ENCODE data around the gene HAO1.
"Not testable (repeated sequence)": the region's sequence is repeated elsewhere in the genome, so short reads cannot be mapped to it uniquely, and the experiment has no call there.

HAO1 gene

DNA sequence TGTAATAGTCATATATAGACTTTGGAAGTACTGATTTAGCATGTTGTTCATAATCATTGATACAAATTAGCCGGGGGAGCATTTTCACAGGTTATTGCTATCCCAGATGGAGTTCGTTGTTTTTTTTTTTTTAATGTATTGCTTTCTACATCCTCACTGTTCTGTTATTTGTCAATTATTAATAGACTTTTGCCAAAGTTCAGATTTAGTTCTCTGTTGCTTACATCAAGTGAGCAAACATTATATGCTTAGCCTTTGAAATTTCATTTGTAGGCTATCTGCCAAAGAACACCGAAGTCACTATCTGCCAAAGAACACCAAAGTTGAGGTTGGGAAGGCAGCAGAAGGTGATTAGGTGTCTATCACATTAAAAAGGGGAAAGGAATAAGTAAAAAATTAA, at the start of gene HAO1:
Gene HAO1 (minus strand): TSS at position 118 of the 400 bp plus-strand sequence. CDS start 36 bp downstream, at position 82.
- H3K4me3 Mint-ChIP-seq: no peak within 1 kb of the TSS
- no peaks in the 10 kb centered on the region for H3K4me1 Mint-ChIP-seq
- H3K36me3 Mint-ChIP-seq (ENCODE audit: low read depth): no peaks in the 10 kb centered on the region
- H3K9me3 Mint-ChIP-seq: no peaks in the 10 kb centered on the region
- DNase-seq (no peak), ATAC-seq (no peak)
- peaks cover 10% of the 10 kb centered on the region for H3K27me3 Mint-ChIP-seq
- H3K27ac Mint-ChIP-seq: no peak within 1 kb of the TSS

DNA sequence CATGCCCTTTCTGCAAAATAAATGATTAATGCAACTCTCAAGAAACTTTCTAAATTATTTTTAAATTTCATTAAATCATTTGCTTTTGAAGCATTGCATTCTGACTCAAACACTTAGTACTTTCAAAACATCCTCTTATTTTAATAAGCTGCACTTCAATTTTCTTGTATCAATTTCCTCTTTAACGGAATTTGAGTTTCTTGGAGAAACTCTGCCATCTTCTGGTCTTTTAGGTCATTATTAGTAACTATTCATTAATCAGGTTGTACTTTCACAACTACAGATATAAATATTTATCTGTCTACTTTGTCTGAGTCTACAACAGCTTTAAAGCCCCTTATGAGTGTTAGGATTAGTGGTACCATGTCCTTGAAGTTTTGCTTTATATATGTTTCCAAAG, 49.1 kb upstream of the HAO1 start:
- Mint-ChIP-seq H3K36me3 (ENCODE audit: low read depth) (peaks cover 15% of the 10 kb centered on the region), H3K4me1 (no peaks in the 10 kb centered on the region), H3K4me3 (no peak overlapping the region), H3K27me3 (no peaks in the 10 kb centered on the region), H3K9me3 (peaks cover 10% of the 10 kb centered on the region), H3K27ac (no peak overlapping the region)
- no peak for DNase-seq
- ATAC-seq: no peak

DNA sequence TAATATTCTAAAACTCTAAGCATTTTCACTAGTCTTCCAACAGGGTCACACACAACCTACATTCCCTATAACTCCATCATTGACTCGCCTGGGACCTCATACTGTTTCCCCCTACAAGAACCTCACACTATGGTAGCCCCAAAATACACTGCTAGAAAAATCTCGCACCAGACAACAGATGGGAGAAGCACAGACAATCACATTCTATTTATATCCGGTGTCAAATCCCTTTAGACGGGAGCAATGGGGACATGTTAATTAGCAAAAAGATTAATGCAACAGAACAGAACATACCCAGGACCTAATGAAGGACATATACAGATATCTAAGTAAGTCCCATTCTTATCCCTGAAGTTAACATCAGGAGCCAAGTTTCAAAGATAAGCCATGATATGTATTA, 45.7 kb upstream of the HAO1 start:
- no peaks in the 10 kb centered on the region for H3K27me3 Mint-ChIP-seq
- no peak overlapping the region for H3K4me3 Mint-ChIP-seq
- H3K4me1 Mint-ChIP-seq: peaks cover 2% of the 10 kb centered on the region
- H3K36me3 Mint-ChIP-seq (ENCODE audit: low read depth): peaks cover 18% of the 10 kb centered on the region
- ATAC-seq (no peak), DNase-seq (no peak)
- no peaks in the 10 kb centered on the region for H3K9me3 Mint-ChIP-seq
- H3K27ac Mint-ChIP-seq: no peak overlapping the region

DNA sequence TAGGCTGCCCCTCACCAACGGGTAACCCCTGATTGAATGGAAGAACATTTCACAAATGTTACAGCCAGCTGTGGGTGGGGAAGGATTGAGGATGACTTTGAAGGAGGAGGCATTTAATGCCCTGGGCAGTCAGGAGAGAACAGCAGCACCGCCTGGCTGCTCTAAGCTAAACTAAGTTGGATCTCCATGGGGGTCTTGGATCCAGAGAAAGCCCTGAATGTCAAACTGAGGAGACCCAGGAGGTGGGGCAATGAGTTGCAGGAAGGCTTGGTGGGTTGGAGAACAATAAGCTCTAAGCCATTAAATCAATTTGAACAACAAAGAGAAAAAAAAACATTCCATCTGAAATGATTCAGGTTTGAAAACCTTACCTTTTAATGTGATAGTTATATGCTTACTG, 43.9 kb upstream of the HAO1 start:
- Mint-ChIP-seq H3K4me1 (peaks cover 9% of the 10 kb centered on the region), H3K27ac (no peak overlapping the region), H3K27me3 (no peaks in the 10 kb centered on the region), H3K4me3 (no peak overlapping the region), H3K9me3 (no peaks in the 10 kb centered on the region), H3K36me3 (ENCODE audit: low read depth) (peaks cover 20% of the 10 kb centered on the region)
- ATAC-seq: no peak
- DNase-seq: no peak

DNA sequence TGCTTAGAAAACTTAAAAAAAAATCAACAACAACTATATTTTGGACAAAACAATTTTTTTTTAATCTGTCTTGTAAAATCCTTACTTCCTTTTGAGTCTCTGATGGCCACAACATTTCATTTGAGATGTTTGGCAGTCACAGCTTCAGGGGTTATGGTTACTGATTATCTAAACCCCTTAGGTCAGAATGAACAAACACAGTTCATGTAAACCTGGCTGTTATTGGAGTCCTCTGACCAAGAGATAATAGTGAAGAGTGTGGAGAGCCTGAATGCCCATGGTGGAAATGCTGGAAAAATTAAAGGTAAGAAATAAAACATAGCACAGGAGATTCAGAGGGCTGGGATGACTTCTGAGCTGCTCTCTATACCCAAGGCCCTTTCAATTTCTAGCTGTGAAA, 41.1 kb upstream of the HAO1 start:
- no peak overlapping the region for H3K27ac Mint-ChIP-seq
- no peaks in the 10 kb centered on the region for H3K27me3 Mint-ChIP-seq
- peaks cover 17% of the 10 kb centered on the region for H3K36me3 Mint-ChIP-seq (ENCODE audit: low read depth)
- peaks cover 9% of the 10 kb centered on the region for H3K4me1 Mint-ChIP-seq
- DNase-seq (no peak), ATAC-seq (no peak)
- no peaks in the 10 kb centered on the region for H3K9me3 Mint-ChIP-seq
- no peak overlapping the region for H3K4me3 Mint-ChIP-seq

DNA sequence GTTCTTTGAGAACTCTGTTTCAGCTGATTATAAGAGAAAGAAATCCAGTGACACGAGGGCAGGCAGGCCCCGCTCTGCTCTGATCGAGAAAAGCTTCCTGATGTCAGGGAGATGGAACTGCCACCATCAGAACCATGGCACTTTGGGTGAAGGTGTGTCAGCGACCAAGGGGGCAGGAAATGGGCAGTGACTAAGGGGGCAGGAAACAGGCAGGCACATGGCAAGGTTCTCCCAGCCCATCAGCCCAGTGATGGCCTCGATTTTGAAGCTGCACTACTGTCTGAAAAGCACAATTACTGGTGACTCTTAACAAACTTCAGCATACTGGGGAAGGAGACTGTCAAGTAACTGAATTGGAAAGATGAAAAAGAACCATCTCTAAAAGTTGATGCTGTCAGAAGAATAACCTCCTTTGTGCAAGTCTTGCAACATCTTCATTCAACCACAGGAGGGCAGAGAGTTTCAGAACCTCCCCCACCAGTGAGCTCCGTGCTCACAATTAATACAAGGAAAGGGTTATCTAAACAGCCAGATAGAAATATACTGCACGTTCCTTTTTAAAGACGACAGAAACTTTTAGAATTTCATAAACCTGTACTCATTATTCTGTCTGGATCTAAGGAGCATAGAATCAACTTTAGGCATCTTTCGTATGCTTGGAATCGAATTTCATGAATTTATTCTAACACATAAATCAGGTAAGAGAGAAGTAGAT, 40.2 kb upstream of the HAO1 start:
- H3K9me3 Mint-ChIP-seq: no peaks in the 10 kb centered on the region
- DNase-seq (peak; percentile 9), ATAC-seq (peak; percentile 73)
- H3K36me3 Mint-ChIP-seq (ENCODE audit: low read depth): peaks cover 17% of the 10 kb centered on the region
- H3K27ac Mint-ChIP-seq: peak overlapping the region; percentile 65
- H3K4me1 Mint-ChIP-seq: peaks cover 9% of the 10 kb centered on the region
- H3K4me3 Mint-ChIP-seq: no peak overlapping the region
- H3K27me3 Mint-ChIP-seq: no peaks in the 10 kb centered on the region

DNA sequence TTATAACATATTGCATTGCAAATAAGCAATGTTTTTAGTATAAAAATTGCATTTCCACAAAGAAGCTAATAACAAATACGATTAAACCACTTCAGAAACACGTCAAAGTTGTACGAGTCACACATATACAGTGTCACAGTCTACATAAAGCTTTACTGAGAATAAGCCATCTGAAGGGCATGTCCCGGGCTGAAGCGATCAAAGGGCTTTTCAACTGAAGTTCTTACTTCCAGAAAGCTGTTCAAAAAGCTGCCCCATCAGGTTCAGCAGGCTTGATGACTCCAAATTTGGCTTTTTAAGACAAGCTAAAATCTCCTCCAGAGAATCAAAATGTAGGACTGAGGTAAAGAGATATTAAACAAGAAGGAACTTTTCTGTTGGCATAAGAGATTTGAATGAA, 37.5 kb upstream of the HAO1 start:
- Mint-ChIP-seq H3K27me3 (no peaks in the 10 kb centered on the region), H3K9me3 (no peaks in the 10 kb centered on the region), H3K36me3 (ENCODE audit: low read depth) (peaks cover 17% of the 10 kb centered on the region), H3K4me3 (no peak overlapping the region), H3K4me1 (peaks cover 9% of the 10 kb centered on the region), H3K27ac (no peak overlapping the region)
- no peak for ATAC-seq
- DNase-seq: no peak

DNA sequence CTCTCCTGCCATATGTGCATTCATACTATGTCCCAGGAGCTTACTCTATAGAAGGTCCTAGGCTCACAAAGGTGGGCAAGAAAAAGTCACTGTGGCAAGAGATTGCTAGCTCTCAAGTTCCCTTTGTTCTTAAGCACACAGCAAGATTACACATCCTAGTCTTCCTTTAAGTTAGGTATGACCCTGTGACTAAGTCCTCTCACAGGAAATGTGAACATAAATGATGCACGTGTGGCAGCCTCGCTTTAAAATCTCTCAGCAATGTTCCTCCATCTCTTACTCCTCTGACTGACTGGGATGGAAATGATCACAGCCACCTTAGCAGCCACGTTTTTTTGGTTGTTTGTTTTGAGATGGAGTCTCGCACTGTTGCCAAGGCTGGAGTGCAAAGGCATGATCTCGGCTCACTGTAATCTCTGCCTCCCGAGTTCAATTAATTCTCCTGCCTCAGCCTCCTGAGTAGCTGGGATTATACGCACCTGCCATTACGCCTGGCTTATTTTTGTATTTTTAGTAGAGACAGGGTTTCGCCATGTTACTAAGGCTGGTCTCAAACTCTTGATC, 35.7 kb upstream of the HAO1 start:
- Mint-ChIP-seq H3K36me3 (ENCODE audit: low read depth) (peaks cover 5% of the 10 kb centered on the region), H3K9me3 (no peaks in the 10 kb centered on the region), H3K4me3 (no peak overlapping the region), H3K27ac (no peak overlapping the region), H3K27me3 (no peaks in the 10 kb centered on the region), H3K4me1 (peaks cover 8% of the 10 kb centered on the region)
- ATAC-seq (no peak), DNase-seq (no peak)

DNA sequence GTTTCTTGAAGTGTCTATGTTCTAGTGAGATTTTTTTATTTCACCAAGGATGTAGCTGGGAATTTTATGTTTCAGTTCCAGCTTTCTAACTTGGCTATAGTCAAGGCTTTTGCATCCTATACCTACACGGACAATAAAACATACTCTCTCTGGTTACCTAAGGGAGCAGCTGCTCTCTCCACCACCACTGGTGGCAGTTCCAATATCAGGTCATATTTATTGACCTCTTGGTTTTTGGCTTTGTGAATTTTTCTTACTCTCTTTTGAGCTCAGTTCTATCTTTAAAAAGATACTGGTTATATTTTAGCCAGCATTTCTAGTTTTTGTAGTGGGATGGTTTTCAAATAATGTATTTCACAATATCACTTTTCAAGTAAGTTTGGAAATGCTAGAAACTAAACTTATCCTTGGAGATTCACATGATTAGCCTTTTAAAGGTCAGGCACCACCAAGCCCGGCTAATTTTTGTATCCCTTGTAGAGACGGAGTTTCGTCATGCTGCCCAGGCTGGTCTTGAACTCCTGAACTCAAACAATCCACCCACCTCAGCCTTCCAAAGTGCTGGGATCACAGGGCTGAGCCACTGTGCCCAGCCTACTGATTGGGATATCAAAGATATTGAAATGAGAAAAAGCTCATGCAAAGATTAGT, 34.7 kb upstream of the HAO1 start:
- Mint-ChIP-seq H3K4me1 (no peaks in the 10 kb centered on the region), H3K27ac (no peak overlapping the region), H3K9me3 (no peaks in the 10 kb centered on the region), H3K4me3 (no peak overlapping the region), H3K27me3 (peaks cover 2% of the 10 kb centered on the region), H3K36me3 (ENCODE audit: low read depth) (peaks cover 1% of the 10 kb centered on the region)
- no peak for DNase-seq
- ATAC-seq: no peak

DNA sequence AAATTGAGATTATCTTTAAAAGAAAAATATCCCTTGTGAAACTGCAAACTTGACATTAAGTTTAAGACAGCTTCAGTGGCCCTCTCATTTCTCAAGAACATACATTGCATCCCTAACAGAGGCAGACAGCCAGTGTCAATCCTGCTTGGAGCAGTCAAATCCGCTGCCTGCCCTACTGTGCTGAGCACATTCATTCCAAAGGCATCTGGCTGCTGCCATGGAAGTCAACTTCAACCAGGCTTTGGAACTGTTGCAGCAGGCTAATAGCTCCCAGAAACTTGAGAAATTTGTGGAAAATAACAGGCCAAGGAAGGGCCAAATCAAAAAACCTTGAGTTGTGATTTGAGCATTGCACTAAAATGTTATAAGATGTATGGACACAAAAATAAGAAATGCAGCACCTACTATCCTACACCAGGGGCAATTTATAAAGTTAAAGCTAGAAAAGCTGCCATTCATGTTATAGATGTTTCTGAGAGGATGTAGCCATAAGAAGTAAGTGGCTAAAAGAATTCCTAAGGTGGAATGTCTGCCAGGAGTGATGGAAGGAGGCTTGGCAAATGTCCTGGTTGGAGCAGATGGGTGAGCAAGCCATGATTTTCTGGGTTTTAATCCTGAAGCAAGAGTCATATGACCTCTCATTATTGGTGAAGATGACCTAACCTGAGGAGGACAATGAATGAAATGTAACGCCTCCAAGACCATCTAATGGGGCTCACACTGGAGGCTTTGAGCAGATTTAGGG, 31.4 kb upstream of the HAO1 start:
- Mint-ChIP-seq H3K4me1 (no peaks in the 10 kb centered on the region), H3K9me3 (no peaks in the 10 kb centered on the region), H3K36me3 (ENCODE audit: low read depth) (no peaks in the 10 kb centered on the region), H3K4me3 (no peak overlapping the region), H3K27me3 (peaks cover 2% of the 10 kb centered on the region), H3K27ac (no peak overlapping the region)
- DNase-seq: no peak
- no peak for ATAC-seq

DNA sequence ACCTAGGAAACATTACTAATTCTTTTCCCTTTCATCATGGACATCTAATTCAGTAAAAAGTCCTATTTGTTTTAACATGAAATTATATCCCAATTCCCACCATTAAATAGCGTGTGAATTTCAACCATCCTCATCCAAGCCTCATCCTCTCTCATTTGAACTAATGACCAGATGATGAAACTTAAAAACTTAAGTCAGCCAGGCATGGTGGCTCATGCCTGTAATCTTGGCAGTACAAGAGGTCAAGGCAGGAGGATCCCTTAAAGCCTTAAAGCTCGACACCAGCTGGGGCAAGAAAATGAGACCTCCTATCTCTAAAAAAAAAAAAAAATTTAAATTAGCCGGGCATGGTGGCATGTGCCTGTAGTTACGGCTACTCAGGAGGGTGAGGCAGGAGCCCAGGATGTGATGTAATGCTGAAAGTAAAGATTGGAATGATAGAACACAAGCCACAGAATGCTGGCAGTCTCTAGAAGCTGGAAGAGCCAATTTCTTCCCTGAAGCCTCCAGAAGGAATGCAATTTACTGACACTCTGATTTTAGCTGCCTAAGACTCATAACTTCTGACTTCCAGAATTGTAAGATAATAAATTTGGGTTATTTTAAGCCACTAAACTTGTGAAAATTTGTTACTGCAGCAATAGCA, 27.1 kb upstream of the HAO1 start:
- ATAC-seq (no peak), DNase-seq (no peak)
- Mint-ChIP-seq H3K4me1 (no peaks in the 10 kb centered on the region), H3K27me3 (peaks cover 6% of the 10 kb centered on the region), H3K4me3 (no peak overlapping the region), H3K27ac (no peak overlapping the region), H3K36me3 (ENCODE audit: low read depth) (no peaks in the 10 kb centered on the region), H3K9me3 (no peaks in the 10 kb centered on the region)

DNA sequence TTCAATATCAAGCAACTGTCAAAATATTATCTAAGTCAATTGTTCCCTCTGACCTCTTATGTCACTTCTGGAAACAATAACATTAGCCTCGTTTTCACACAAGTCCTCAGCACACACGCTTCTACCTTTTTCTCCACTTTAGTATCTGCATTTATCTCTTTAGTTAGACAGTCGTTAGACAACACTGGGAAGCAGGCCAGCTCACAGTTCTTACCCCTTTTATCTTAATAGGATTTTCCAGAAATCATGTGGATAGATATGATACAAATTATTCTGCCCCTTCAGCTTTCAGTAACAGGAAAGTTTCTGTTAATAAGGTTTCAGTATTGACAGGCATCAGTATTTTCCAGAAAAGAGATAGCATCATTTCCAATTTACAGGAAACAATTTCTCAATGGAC, 25.9 kb upstream of the HAO1 start:
- DNase-seq (no peak), ATAC-seq (no peak)
- Mint-ChIP-seq H3K27me3 (peaks cover 6% of the 10 kb centered on the region), H3K36me3 (ENCODE audit: low read depth) (no peaks in the 10 kb centered on the region), H3K27ac (no peak overlapping the region), H3K4me1 (no peaks in the 10 kb centered on the region), H3K4me3 (no peak overlapping the region), H3K9me3 (no peaks in the 10 kb centered on the region)

DNA sequence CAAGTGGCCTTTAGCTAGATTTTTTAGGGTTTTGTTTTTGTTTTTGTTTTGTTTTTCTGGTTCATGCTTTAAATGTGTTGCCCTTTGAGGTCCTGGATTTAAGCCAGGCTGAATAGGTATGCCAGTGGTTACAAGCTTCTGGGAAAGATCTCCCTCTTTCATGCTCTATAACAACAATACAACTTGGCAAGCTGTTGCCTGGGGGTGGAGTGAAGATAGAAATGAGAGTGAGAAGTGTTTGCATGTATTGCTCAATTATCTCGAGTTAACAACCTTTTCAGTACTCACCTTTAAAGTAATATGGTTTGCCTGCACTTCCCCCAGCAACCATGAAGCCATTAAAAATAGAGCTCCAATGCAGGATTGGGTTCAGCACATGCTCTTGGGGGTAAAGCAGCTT, 19.2 kb upstream of the HAO1 start:
- Mint-ChIP-seq H3K9me3 (no peaks in the 10 kb centered on the region), H3K27ac (no peak overlapping the region), H3K4me1 (no peaks in the 10 kb centered on the region), H3K36me3 (ENCODE audit: low read depth) (no peaks in the 10 kb centered on the region), H3K27me3 (peaks cover 10% of the 10 kb centered on the region), H3K4me3 (no peak overlapping the region)
- ATAC-seq (no peak), DNase-seq (no peak)

DNA sequence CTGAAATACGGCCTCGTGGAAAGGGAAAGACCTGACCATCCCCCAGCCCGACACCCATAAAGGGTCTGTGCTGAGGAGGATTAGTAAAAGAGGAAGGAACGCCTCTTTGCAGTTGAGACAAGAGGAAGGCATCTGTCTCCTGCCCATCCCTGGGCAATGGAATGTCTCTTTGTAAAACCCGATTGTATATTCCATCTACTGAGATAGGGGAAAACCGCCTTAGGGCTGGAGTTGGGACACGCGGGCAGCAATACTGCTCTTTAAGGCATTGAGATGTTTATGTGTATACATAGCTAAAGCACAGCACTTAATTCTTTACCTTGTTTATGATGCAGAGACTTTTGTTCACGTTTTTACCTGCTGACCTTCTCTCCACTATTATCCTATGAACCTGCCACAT, 16.3 kb upstream of the HAO1 start:
- H3K9me3 Mint-ChIP-seq; H3K36me3 Mint-ChIP-seq (ENCODE audit: low read depth); H3K4me3 Mint-ChIP-seq; H3K4me1 Mint-ChIP-seq; DNase-seq; H3K27ac Mint-ChIP-seq; ATAC-seq: not testable (repeated sequence)
- peaks cover 16% of the 10 kb centered on the region for H3K27me3 Mint-ChIP-seq

Measured in activated naive CD8-positive, alpha-beta T cell treated with anti-CD3 and anti-CD28 coated beads, Interleukin-2, amount 50 U/mL, for 24 hours (primary cell).